Activated naive CD8-positive, alpha-beta T cell treated with anti-CD3 and anti-CD28 coated beads, Interleukin-2, amount 50 U/mL, for 16 hours (primary cell): ENCODE results near the gene RIPK3.

Source experiments
- DNase-seq: peaks from one replicate; pipeline ENCODE4 v3.0.0-alpha.2; 2020; ENCODE audit warnings: low read depth, low spot score

Gene RIPK3

GRCh38 chr14:24307156-24307574 lies 32.6 kb downstream of the RIPK3 start:
- no peak for DNase-seq

DNA sequence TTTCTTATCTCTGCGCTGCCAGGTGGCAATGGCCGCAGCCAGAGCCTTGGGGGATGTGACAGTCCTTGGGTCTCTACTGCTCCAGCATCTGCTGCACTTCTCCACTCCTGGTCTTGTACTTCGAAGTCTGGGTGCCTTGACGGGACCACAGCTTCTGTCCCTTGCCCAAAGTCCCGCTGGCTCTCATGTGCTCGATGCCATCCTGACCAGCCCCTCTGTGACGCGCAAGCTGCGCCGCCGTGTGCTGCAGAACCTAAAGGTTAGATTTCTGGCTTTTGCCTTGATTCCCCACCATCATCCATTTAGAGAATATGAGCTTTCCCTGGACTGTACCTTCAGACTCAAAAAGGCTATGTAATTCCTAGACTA lies 35.8 kb downstream of the RIPK3 start:
- no peak for DNase-seq

DNA sequence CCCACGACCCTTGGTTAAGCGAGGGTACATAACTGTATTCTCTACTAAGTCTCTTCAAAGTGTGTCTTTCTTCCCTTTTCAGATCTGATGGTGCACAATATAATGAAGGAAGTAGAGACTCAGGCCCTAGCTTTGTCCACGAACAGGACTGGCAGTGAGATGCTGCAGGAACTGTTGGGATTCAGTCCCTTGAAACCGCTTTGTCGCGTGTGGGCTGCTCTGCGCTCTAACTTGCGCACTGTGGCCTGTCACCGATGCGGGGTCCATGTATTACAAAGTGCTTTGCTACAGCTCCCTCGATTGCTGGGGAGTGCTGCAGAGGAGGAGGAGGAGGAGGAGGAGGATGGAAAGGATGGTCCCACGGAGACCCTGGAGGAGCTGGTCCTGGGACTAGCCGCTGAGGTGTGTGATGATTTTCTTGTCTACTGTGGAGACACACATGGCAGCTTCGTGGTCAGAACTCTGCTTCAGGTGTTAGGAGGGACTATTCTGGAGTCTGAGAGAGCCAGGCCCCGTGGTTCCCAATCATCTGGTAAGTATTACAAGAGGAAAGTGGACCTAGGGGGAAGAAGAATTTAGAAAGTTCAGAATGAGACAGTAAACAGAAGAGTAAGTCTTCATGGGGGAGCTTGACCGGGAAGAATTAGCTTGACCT lies 39.3 kb downstream of the RIPK3 start:
- DNase-seq: no peak

DNA sequence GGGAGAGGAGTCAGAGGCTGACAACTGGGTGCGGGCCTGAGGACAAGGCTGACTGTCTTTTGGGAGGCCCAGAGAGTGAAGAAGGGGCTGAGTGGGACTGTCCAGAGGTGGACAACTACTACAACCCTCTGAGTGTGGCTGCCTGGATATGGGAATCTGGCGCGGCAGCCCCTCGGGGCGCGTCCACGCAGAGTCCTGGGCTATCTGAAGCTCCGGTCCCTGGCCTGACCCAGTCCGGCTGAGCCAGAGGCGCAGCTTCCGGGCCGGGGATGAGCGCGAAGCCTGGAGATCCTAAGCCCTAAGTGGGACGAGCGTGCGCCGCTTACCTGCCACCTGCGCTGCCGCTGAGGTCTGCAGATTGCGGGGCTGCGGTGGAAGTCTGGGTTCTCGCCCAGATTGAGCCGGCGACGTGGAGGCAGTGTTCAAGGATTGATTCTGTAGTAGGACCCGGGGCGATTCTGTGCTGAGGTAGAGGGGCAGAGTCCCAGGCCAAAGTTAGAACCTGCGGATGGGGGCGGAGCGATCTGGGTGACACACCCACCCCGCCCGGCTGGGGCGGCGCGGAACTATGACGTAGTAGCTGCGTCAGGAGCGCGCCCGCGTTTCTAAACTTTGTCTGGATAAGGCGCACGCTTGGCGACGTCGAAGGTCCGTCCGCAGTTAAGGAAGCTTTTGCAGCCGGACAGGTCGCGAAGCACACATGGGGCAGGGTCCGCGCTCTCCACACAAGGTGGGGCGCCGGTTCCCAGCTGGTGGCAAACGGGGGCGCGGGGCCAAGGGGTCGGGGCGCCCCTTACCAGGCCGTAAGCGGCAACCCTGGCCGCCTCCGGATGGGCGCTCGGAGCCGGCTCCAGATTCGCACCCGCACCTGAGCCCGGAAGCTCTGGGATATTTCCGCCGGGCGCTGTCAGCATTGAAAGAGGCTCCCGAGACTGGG lies 40.3 kb downstream of the RIPK3 start, which contains the start of the genes DHRS1 and NOP9:
Gene DHRS1 (minus strand): TSS at position 526 of the 937 bp plus-strand sequence. CDS start 674 bp downstream, outside the sequence.
Gene NOP9 (plus strand): TSS at position 596 of the 937 bp plus-strand sequence. CDS start 105 bp downstream, at position 701.
- DNase-seq: peak; percentile 81

GRCh38 chr14:24298892-24299254 lies 40.9 kb downstream of the RIPK3 start:
- DNase-seq: no peak

DNA sequence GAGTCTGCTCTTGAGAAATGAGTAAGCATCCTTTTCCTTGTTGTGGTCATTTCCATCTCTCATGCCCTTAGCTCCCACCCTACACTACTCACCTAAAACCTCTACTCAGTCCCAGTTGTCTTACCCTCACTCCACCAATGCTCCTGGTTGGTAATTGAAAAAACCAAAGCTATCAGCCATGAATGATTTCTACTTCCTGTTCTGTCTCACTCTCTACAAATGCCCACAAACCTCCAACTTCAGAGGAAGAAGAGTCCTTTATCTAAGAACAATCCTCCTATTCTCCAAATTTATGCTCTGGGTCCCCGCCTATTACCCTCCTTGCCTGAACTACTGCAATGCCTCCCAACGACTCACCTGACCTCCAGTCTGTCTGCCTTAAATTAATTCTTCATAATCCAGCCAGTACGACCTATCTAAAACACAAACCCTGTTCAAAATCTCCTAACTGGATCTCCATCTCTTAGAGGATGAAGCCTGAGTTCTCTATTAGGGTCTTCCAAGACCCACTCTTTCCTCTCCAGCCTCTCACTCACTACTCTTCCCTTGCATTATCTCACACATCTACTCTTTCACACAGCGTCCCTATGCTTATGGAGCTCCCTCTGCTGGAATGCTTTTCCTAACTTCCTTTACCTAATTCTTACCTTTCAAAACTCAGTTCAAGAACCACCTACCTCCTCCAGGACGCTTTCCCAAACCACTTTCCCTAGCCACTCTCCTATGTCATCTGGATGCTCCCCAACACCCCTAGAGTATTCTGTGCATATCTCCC lies 42.4 kb downstream of the RIPK3 start:
- no peak for DNase-seq

- DNase-seq: peak; percentile 60
Observed at GRCh38 chr14:24296341-24297157, 43.2 kb downstream of the RIPK3 start.

DNA sequence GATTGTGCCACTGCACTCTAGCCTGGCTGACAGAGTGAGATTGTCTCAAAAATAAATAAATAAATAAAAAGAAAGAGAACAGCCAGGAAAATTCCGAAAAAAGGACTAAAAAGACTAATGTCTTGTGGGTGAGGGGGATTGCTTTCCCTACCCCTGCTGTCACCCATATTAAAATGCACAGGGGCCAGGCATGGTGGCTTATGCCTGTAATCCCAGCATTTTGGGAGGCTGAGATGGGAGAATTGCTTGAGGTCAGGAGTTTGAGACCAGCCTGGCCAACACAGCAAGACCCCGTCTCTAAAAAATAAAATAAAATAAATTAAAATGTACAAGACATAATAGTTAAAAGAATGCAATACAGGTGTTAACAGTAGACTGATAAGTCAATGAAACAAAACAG lies 46.3 kb downstream of the RIPK3 start:
- no peak for DNase-seq

DNA sequence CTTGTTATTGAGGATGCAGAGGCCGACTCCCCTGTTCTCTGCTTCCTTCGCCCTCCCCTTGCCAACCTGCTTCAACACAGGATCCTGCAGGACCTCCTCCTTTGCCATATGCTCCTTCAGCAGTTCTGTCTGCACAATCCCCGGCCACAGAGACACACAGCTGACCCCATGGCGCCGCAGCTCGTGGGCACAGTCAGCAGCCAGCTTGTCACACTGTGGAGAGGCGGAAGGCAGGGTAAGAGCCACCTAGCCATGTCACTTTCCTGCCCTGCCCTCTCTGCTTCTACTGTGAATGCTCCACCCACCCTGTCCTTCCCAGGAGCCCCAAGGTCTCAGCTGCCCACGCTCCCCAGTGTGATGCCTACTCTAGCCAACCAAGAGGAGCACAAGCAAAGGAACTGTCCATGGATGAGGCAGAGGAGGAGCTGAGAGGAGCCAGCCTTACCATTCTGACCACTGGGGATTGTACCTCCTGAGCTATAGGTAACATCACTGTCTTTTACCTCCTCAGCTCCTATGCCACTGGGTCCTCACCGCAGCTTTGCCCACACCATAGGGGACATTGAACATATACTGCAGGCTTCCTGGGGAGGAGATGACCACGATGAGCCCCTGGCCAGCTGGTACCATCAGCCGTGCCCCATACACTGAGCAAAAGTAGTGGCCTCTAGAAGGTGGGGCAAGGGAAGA lies 47.5 kb downstream of the RIPK3 start:
- DNase-seq: no peak

- DNase-seq: no peak
Observed at GRCh38 chr14:24291446-24292117, 48.2 kb downstream of the RIPK3 start.

- no peak for DNase-seq
Observed at GRCh38 chr14:24290746-24291145, 49.0 kb downstream of the RIPK3 start.

- DNase-seq: no peak
Observed at GRCh38 chr14:24289649-24290280, 50.0 kb downstream of the RIPK3 start.

DNA sequence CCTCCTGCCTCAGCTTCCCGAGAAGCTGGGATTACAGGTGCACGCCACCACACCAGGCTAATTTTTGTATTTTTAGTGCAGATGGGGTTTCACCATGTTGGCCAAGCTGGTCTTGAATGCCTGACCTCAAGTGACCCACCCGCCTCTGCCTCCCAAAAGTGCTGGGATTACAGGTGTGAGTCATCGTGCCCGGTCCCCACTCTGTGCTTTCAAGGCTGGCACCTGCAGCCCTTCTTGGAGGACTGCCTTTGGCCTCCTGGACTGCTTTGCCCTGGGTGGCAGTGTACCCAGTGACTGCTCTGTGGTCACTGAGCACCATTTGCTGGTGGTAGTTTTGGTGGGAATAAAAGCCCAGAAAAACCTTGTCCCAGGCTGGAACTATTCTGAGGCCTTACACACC lies 52.8 kb downstream of the RIPK3 start:
- no peak for DNase-seq
